ENCODE data around the gene HSPB3.

GRCh38 chr5:54458221-54458620 is 2.7 kb downstream of the HSPB3 start:
- TF ChIP-seq ISL1 (CRISPR knock-in tag; IDR thresholded peaks at IDR 0.05) (no peak), ZFP30 (CRISPR knock-in tag; IDR thresholded peaks at IDR 0.05) (no peak)
- TF ChIP-seq, protein P1, sequence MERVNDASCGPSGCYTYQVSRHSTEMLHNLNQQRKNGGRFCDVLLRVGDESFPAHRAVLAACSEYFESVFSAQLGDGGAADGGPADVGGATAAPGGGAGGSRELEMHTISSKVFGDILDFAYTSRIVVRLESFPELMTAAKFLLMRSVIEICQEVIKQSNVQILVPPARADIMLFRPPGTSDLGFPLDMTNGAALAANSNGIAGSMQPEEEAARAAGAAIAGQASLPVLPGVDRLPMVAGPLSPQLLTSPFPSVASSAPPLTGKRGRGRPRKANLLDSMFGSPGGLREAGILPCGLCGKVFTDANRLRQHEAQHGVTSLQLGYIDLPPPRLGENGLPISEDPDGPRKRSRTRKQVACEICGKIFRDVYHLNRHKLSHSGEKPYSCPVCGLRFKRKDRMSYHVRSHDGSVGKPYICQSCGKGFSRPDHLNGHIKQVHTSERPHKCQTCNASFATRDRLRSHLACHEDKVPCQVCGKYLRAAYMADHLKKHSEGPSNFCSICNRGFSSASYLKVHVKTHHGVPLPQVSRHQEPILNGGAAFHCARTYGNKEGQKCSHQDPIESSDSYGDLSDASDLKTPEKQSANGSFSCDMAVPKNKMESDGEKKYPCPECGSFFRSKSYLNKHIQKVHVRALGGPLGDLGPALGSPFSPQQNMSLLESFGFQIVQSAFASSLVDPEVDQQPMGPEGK (CRISPR knock-in tag; IDR thresholded peaks at IDR 0.05; ENCODE audit: borderline replicate concordance), result no peak

Measured in SK-N-SH treated with all-trans-retinoic acid at 6 μM for 48 hours (cell line).